ENCODE results near the gene SMIM44.

The SMIM44 gene

DNA sequence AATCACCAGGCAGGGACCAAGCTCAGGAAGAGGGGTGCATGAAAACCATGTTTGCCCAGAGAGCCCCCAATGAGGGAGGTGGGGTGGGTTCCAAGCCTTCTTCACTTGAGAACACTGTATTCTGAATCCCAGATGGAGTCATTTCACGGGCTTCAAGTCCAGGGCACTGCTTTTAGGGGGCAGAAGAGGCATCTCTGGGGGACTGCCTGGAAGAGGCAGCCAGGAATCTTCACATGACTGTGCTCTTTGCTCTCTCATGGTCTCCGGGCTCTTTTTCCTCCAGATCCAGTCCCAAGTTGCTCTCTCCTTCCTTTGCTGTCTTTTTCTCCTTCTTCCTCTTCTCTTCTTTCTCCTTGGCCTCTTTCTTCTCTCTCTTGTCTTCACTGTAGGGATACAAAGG, 8.6 kb downstream of the SMIM44 start:
- no peak for DNase-seq

- no peak for DNase-seq
These were observed 9.2 kb downstream of the SMIM44 start for GRCh38 chr19:3474010-3474409.

- DNase-seq: peak; percentile 47
These were observed 11.1 kb downstream of the SMIM44 start for GRCh38 chr19:3471954-3472655.

- DNase-seq: no peak
These were observed 12.6 kb downstream of the SMIM44 start for GRCh38 chr19:3470500-3471128.

DNA sequence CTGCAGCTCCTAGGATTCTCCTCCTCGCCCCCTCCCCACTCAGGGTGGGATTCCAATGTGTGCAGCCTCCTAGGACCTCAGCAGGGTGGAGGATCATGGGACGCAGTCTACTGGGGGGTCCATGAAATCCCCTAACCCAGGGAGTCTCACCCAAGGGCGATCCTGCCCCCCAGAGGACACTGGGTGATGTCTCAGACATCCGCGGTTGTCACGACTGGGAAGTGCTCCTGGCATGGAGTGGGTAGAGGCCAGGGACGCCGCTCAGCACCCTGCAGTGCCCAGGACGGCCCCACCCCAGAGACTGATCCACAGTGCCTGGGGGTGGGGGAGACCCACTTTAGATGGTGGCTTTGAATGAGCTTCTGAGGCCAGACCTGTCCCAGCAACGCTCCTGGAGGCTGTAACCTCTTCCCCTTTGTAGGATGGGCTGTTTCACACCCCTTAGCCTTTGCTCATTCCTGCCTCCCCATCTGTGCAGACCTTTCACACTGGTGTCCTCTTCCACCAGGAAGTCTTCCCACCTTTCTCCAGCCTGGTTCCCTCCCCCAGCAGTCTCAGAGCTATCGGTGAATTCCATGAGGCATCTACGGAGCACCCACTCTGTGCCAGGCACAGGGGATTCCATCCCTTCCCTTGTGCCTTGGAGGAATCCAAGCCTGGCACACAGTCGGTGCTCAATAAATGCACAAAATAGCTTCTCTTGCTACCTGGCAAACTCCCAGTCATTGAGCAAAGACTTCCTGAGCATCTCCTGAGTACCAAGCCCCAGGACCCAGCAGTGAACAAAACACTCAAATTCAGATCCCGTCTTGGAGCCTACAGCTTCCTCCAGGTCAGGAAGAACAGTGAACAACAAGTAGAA, 13.4 kb downstream of the SMIM44 start:
- no peak for DNase-seq

- no peak for DNase-seq
These were observed 15.0 kb downstream of the SMIM44 start for GRCh38 chr19:3468211-3468610.

DNA sequence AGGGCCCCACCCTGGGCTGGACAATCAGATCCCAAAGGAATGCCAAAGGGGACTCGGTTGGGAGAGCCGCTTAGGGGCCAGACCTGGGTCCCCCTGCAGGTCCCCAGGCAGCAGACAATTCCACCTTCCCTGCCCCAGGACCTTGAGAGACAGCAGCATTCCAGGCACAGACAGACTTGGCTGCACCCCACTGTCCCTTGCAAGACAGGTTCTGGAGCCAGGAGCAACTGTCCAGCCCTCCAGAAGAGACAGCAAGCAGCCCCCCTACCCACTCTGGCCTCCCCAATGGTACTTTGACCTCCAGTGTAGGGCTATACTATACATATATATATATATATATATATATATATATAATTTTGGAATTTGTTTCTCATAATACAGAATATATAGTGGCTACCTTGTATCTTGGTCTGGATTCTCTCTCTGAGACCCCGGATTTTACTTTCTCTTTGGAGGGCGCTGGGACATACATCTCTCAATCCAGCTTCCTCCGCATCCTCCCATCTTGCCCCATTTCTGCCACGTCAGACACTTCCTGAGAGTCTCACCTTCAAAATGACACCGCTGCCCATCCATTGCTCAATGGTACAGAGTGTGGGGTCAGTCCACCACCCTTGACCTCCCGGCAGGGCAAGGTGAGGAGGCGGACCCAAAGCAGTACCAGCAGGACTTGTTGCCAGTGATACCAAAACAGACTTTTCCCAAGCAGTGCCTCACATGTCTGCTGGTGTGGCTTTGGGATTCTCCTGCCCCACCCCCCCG, 15.6 kb downstream of the SMIM44 start:
- DNase-seq: no peak

GRCh38 chr19:3466635-3467034, 16.6 kb downstream of the SMIM44 start:
- DNase-seq: no peak

- DNase-seq: no peak
These were observed 17.7 kb downstream of the SMIM44 start for GRCh38 chr19:3465552-3465951.

DNA sequence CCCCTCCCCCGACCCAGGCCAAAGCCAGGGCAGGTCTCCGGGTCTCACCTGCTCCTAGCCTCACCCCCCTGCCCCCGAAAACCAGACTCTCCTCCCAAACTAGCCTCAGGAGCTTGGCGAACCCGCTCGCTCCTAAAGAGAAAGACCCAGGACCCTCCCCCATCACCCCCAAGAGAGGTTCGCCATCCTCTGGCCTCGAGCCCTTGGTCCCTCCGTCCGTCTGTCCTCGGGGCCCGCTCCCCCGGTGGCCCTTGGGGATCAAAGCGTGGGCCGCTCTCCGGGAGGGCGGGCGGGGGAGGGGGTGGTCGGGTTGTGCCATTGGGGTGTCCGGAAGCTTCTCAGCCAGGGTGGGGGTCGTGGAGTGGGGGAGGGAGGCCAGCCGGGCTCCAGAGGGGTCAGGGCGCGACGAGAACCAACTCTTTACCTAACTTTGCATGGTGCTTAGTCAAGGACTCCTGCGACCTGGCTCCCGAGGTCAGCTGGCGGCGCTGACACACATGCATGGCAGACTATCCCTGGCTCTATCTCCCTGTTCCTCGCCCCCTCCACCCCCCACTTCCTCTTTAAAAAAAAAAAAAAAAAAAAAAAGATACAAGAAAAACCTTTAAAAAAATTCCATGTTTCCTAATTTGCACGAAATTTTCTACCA, 18.5 kb downstream of the SMIM44 start:
- DNase-seq: no peak

- no peak for DNase-seq
These were observed 19.3 kb downstream of the SMIM44 start for GRCh38 chr19:3463714-3464586.

DNA sequence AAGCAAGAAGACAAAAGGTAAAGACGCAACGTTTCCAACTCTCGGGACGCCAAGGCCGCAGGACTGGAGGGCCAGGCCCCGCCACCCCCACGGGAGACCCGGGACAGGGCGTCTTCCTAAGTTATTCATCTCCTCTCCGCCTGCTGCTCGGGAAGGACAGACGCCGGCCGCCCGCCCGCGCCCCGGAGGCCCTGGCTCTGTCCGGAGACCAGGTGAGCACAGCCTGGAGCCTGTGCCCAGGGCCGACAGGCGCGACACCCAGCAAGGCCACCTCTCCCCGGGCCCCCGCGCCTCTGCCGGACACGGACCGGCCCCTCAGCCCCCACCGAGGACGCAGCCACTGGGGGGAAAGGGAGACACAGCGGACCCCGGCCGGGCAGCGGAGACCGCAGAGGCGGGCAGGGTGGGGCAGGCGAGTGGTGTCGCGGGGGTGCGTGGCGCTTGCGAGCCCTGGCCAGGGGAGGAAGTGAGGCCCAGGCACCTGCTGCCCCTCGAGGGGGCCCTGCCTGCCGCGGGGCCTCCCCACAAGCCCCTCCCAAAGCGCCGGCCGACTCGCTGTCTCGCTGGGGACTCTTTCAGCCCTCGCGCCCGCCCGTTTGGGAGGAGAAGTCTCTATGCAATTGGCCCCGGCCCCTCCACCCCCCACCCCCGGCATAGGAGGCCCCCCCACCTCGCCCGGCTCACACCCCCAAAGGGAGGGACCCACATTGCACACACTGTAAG, 20.1 kb downstream of the SMIM44 start:
- no peak for DNase-seq

DNA sequence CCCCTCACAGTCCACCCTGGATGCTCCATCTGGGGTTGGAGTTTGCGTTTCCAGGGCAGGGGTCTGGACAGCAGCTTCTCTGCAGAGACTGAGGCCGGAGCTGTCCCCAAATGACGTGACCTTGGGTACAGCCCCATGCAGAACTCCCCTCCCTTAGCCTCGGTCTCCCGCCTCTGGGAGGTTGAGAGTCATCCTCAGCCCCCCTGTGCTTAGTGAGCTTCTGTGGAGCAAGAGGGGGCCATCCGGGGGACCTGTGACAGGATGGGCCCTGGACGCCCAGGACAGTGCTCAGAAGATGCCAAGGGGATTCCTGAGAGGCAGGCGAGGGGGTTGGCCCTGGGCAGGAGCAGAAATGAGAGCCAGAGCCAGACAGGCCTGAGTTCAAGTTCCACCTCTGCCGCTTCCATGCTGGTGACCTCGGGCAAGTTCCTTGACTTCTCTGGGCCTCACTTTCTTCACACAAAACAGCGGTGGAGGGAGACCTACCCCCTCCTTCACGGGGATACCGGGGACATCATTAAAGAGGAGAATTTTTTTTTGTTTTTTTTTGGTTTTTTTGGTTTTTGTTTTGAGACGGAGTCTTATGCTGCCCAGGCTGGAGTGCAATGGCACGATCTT, 23.2 kb downstream of the SMIM44 start:
- no peak for DNase-seq

DNA sequence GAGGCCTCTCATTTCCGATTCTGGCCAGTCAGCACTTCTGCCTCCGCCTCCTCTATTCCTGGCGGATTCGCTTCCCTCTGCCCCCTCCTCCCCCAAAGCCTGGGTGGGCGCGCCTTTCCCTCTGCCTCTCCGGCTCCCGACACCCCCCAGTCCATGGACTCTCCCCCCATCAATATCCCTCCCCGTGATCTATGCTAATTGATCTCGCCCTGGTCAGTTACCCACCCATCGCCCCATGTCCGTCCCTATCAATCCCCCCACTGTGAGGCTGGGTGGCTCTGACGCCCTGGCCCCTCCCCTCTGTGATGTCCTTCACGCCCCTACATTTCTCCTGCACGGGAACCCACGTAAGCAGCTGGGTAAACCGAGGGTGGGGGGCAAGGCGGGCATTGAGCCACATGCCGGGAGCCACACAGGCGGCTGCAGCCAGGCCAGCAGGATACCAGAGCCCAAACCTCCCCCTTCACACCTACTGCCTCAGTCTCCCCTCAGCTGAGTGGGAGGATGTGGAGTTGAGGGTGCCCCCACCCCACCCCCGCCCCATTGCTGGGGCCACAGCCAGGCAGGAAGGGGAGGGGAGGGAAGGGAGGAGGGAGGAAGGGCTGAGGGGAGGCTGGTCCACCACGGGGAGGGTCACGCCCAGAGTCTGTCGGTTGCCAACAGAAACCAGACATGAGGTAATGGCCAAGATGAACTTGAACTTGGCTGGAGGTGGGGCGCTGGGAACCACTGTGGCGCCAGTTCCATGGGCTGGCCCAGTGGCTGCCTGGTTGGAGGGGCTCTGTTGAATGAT, 24.0 kb downstream of the SMIM44 start:
- DNase-seq: no peak

GRCh38 chr19:3458229-3459088, 24.8 kb downstream of the SMIM44 start:
- no peak for DNase-seq

- DNase-seq: no peak
These were observed 25.6 kb downstream of the SMIM44 start for GRCh38 chr19:3457528-3458228.

DNA sequence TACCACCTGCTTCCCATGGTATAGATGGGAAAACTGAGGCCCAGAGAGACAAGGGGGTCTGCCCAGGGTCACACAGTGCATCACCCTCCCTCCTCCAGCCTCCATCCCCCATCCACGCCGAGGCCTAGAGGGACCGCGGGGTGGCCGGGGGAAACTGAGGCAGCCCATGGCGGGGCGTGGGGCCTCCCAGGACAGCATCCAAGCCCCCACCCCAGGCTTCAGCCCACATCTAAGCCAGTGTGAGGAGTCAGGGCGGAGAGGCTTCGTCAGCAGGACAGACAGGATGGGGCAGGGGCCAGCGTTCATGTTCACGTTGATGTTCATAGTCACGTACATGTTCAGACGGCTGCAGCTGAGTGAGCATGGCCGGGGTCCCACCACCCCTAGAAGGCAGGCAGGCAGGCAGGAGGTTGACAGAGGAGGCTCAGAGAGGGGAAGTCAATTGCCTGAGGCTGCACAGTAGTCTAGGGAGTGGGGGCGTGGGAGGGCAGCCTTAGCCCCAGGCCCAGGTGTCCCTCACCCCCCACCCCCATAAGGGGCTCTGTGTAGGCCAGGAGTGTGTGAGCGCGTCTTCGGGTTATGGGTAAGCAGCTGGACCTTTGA, 26.2 kb downstream of the SMIM44 start:
- no peak for DNase-seq

Data from stimulated activated CD4-positive, alpha-beta T cell treated with anti-CD3 and anti-CD28 coated beads, Interleukin-4, amount 100 ng/mL, for 1 hour (primary cell).